ENCODE measurements around the gene OR4K17.

GRCh38 chr14:20167091-20167490 lies 56.6 kb downstream of the OR4K17 start:
- TF ChIP-seq CTCF (IDR thresholded peaks at IDR 0.05; ENCODE audit: poor library complexity) (no peak), EZH2 (IDR thresholded peaks at IDR 0.05; ENCODE audit: borderline replicate concordance) (no peak)
